HEK293T (cell line): ENCODE data around the gene SYNE2.

Source experiments
- ARNT ChIP-seq: fragments of 450-650 bp; IDR thresholded peaks from 2 replicates; pipeline ENCODE4 v1.6.1; 2017; ENCODE audit warnings: mild to moderate bottlenecking
- BHLHE40 ChIP-seq: fragments of 450-650 bp; IDR thresholded peaks from 2 replicates; pipeline ENCODE4 v1.6.1; 2016; ENCODE audit warnings: mild to moderate bottlenecking, moderate library complexity, borderline replicate concordance
- CTBP1 ChIP-seq: fragments of 450-650 bp; IDR thresholded peaks from 2 replicates; pipeline ENCODE4 v1.6.1; 2016; ENCODE audit warnings: borderline replicate concordance
- ELF4 ChIP-seq: fragments of 450-650 bp; IDR thresholded peaks from 2 replicates; pipeline ENCODE4 v1.6.1; 2017; ENCODE audit warnings: antibody characterized with exemption
- FOXA1 ChIP-seq: fragments of 450-650 bp; IDR thresholded peaks from 2 replicates; pipeline ENCODE4 v1.6.1; 2016; ENCODE audit warnings: mild to moderate bottlenecking
- FOXK2 ChIP-seq: fragments of 450-650 bp; IDR thresholded peaks from 2 replicates; pipeline ENCODE4 v1.6.1; 2016; ENCODE audit warnings: mild to moderate bottlenecking
- FOXM1 ChIP-seq: fragments of 450-650 bp; IDR thresholded peaks from 2 replicates; pipeline ENCODE4 v1.6.1; 2017; ENCODE audit warnings: mild to moderate bottlenecking, borderline replicate concordance
- L3MBTL2 ChIP-seq: fragments of 450-650 bp; conservative IDR thresholded peaks from 2 replicates; pipeline ENCODE4 v1.6.1; 2016; ENCODE audit warnings: mild to moderate bottlenecking
- LEF1 ChIP-seq: fragments of 450-650 bp; IDR thresholded peaks from 2 replicates; pipeline ENCODE4 v1.6.1; 2017; ENCODE audit warnings: mild to moderate bottlenecking, borderline replicate concordance
- NFRKB ChIP-seq: fragments of 450-650 bp; IDR thresholded peaks from 2 replicates; pipeline ENCODE4 v1.6.1; 2016; ENCODE audit warnings: mild to moderate bottlenecking, moderate library complexity
- PKNOX1 ChIP-seq: fragments of 450-650 bp; IDR thresholded peaks from 2 replicates; pipeline ENCODE4 v1.6.1; 2016
- SP1 ChIP-seq: fragments of 450-650 bp; IDR thresholded peaks from 2 replicates; pipeline ENCODE4 v1.6.1; 2017
- SUZ12 ChIP-seq: fragments of 450-650 bp; IDR thresholded peaks from 2 replicates; pipeline ENCODE4 v1.6.1; 2016; ENCODE audit warnings: mild to moderate bottlenecking
- ZNF384 ChIP-seq: fragments of 450-650 bp; IDR thresholded peaks from 2 replicates; pipeline ENCODE4 v1.6.1; 2016

GRCh38 chr14:63924375-63924774 is 71.6 kb downstream of the SYNE2 start:
- no peak for TF ChIP-seq SP1
- TF ChIP-seq NFRKB = no peak
- TF ChIP-seq L3MBTL2 = no peak
- no peak for TF ChIP-seq FOXA1
- TF ChIP-seq ZNF384 = no peak
- no peak for TF ChIP-seq LEF1
- no peak for TF ChIP-seq ELF4
- TF ChIP-seq ARNT = no peak
- TF ChIP-seq BHLHE40 = no peak
- TF ChIP-seq FOXM1 = no peak
- no peak for TF ChIP-seq SUZ12
- no peak for TF ChIP-seq CTBP1
- TF ChIP-seq FOXK2 = no peak
- TF ChIP-seq PKNOX1 = no peak
